AG09319 (cell line): Measurements from ENCODE around the gene DCUN1D1.

Source experiments
- DNase-seq: peaks from one replicate; pipeline ENCODE4 v3.0.0-alpha.2; 2010; ENCODE audit warnings: low read depth; ENCODE audit errors: extremely low read depth
- TF ChIP-seq, protein P1 (sequence below): IDR thresholded peaks from 2 replicates; pipeline ENCODE4 v1.5.1; 2011; ENCODE audit warnings: low read depth, mild to moderate bottlenecking, inconsistent platforms, low read length, moderate library complexity

DCUN1D1 gene

GRCh38 chr3:182962166-182962565 lies 18.2 kb downstream of the DCUN1D1 start:
- TF ChIP-seq, protein P1, sequence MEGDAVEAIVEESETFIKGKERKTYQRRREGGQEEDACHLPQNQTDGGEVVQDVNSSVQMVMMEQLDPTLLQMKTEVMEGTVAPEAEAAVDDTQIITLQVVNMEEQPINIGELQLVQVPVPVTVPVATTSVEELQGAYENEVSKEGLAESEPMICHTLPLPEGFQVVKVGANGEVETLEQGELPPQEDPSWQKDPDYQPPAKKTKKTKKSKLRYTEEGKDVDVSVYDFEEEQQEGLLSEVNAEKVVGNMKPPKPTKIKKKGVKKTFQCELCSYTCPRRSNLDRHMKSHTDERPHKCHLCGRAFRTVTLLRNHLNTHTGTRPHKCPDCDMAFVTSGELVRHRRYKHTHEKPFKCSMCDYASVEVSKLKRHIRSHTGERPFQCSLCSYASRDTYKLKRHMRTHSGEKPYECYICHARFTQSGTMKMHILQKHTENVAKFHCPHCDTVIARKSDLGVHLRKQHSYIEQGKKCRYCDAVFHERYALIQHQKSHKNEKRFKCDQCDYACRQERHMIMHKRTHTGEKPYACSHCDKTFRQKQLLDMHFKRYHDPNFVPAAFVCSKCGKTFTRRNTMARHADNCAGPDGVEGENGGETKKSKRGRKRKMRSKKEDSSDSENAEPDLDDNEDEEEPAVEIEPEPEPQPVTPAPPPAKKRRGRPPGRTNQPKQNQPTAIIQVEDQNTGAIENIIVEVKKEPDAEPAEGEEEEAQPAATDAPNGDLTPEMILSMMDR: no peak
- DNase-seq: no peak

DNA sequence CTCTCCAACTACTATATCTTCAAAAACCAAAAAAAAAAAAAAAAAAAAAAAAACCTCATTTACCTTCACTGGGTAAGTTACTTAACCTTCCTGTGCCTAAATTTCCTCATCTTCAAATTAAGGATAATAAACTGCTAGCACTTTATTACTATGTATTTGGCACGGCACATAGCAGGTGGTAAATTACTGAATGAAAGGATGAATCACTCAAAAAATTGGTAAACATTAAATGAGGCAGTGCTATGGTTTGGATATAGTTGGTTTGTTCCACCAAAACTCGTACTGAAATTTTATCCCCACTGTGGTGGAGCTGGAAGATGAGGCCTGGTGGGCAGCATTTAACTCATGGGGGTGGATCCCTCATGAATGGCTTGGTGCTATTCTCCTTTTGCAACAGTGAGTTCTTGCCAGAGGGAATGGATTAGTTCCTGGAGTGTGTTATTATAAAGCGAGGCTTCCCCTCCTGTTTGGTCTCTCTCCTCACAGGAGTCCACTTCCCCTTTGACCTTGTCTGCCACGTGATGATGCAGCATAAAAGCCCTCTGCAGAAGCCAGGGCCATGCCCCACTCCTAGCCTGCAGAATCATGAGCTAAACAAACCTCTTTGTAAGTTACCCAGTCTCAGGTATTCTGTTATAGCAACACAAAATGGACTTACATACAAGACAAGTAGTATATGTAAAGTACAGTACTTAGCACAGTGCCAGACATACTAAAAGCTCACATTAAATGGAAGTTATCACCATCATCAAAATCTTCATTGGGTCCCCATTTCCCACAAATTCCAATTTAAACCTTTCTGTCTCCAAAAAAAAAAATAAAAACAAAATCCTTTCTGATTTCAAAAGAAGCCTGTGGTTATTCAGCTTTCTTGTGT lies 20.6 kb downstream of the DCUN1D1 start:
- TF ChIP-seq, protein P1: no peak
- DNase-seq: no peak

DNA sequence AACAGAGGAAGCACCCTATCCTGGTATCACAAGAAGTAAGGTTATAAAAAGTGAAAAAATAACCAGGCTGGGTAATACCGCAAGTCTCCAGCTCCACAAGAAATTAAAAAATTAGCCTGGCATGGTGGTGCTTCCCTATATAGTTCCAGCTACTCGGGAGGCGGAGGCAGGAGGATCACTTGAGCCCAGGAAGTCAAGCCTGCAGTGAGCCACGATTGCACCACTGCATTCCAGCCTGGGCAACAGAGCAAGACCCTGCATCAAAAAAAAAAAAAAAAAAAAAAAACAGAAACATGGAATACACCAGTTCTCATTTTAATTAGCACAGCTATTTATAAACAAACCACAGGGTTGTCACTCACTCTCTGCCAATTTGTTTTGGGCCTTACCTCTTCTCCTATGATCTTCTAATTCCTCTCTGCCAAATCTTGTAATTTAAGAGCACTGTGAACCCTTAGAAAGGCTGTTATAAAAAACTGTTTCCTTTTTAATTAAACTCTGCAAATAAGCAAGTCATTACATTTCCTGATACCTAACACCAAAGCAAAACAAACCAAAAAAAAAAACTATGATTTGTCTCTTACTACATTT lies 22.6 kb downstream of the DCUN1D1 start:
- no peak for DNase-seq

DNA sequence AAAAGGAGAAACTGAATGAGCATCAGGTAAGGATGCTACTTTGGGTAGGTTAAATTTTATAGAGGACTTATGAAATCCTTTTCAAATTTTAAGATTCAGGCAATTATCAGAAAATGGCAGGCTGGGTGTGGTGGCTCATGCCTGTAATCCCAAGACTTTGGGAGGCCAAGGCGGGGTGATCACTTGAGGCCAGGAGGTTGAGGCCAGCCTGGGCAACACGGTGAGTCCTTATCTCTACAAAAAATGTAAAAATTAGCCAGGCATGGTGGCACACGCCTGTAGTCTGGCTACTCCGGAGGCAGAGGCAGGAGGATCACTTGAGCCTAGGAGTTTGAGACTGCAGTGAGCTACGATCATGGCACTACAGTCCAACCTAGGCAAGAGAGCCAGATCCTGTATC lies 23.1 kb downstream of the DCUN1D1 start:
- TF ChIP-seq, protein P1: no peak
- DNase-seq: no peak

More for the DNA sequence above, 22.6 kb downstream of the DCUN1D1 start:
- TF ChIP-seq, protein P1: no peak

DNA sequence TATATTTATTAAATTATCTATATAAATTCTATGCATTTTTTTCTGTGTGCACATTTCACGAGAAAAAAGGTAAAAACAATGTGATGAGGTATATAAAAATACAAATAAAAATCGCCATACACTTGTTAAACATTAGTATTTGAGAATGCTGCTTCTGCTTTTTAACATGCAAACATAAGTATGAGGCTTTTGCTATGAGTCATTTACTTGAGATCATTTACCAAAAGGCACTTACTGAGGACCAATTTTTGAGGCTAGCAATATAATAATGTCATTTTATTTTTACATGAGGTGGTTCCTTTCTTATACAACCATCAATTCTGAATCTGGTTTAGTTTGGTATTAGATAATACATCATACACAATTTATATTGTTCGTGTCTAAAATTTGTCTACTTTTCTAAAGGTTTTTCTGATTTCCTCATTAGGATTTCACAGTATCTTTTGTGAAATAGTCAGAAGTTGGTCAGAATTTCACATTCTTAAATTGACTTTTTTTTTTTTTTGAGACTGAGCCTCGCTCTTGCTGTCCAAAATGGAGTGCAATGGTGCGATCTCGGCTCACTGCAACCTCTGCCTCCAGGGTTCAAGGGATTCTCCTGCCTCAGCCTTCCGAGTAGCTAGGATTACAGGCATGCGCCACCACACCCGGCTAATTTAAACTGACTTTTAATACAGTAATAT lies 25.6 kb downstream of the DCUN1D1 start:
- TF ChIP-seq, protein P1: no peak
- no peak for DNase-seq

DNA sequence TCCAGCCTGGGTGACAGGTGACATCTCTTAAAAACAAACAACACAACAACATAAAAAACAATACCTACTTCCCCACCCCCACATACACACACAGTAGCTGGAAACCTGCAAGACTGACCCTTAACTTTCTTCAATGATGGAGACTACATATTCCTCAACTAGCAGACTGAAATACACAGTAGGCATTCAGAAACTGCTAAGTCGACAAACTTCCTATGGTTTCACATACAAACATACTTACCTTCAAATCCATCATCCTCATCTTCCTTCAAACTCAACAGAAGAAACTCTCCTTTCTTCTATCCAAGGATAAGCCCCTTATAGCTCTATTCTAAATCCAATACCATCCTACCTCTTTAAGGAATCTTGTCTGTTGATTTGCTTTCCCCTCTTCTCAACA lies 30.6 kb downstream of the DCUN1D1 start:
- TF ChIP-seq, protein P1: no peak
- DNase-seq: no peak

DNA sequence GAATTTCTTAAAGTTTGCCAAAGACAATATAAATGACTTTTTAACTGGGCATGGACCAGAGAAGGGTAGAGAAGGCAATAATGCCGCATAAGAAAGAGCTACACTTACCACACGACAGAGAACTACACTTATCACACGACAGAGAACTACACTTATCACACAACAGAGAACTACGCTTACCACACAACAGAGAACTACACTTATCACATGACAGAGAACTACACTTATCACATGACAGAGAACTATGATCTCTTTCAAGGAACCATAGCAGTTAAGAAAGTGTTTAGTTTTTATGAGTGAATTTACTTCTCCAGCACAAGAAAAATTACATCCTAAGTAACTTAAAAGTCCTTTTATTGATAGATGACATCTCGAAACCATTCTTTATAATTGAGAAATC lies 32.0 kb downstream of the DCUN1D1 start:
- TF ChIP-seq, protein P1: no peak

More for the DNA sequence above, 32.0 kb downstream of the DCUN1D1 start:
- no peak for DNase-seq
